Fibroblast of lung (primary cell): Measurements from ENCODE around the gene CPOX. TPM values are rescaled to one million over a fixed set of nuclear protein-coding genes. Genes with fewer than 3 reads are reported as not detected.

Experiments used
- DNase-seq, 2 donors: peaks; one replicate each; pipeline versions ENCODE4 v3.0.0 to v3.0.0-alpha.2; 2010; ENCODE audit warnings: low read depth in 2 of 2
- H2AFZ ChIP-seq: 2 replicates; pipeline ENCODE4 v1.5.1; 2012; ENCODE audit warnings: low read length, control low read depth, inconsistent platforms
- H3K27ac ChIP-seq: 2 replicates; pipeline ENCODE4 v1.5.1; 2011; ENCODE audit warnings: low read length, control low read depth; ENCODE audit not compliant: insufficient read depth
- H3K27me3 ChIP-seq: 2 replicates; pipeline ENCODE4 v1.5.1; 2011; ENCODE audit warnings: mild to moderate bottlenecking, low read length; ENCODE audit not compliant: control insufficient read depth, insufficient read depth
- H3K36me3 ChIP-seq: 2 replicates; pipeline ENCODE4 v1.5.1; 2011; ENCODE audit warnings: low read length; ENCODE audit not compliant: control insufficient read depth, insufficient read depth
- H3K4me1 ChIP-seq: 2 replicates; pipeline ENCODE4 v1.5.1; 2011; ENCODE audit warnings: low read length; ENCODE audit not compliant: control insufficient read depth, insufficient read depth; ENCODE audit errors: extremely low read depth
- H3K4me2 ChIP-seq: 2 replicates; pipeline ENCODE4 v1.5.1; 2011; ENCODE audit warnings: low read length, control low read depth; ENCODE audit not compliant: insufficient read depth; ENCODE audit errors: extremely low read depth
- H3K4me3 ChIP-seq, 4 experiments: fragments of 200-600 bp in 1 of 4; sonication (generic) in 1 of 4; replicated peaks in 1 of 4; 2 replicates each; pipeline ENCODE4 v1.5.1; 2011 to 2016; ENCODE audit warnings: low read length in 4 of 4, low read depth in 3 of 4, mild to moderate bottlenecking in 3 of 4, control low read depth in 2 of 4, inconsistent platforms in 1 of 4, mixed read lengths in 1 of 4; ENCODE audit not compliant: insufficient read depth in 1 of 4; ENCODE audit errors: control extremely low read depth in 1 of 4
- H3K79me2 ChIP-seq: 2 replicates; pipeline ENCODE4 v1.5.1; 2012; ENCODE audit warnings: mild to moderate bottlenecking, low read length, inconsistent platforms; ENCODE audit not compliant: control insufficient read depth, insufficient read depth
- H3K9ac ChIP-seq: 2 replicates; pipeline ENCODE4 v1.5.1; 2011; ENCODE audit warnings: mild to moderate bottlenecking, low read length, control low read depth; ENCODE audit not compliant: insufficient read depth
- H3K9me3 ChIP-seq: 2 replicates; pipeline ENCODE4 v1.5.1; 2012; ENCODE audit warnings: low read depth, low read length; ENCODE audit not compliant: control insufficient read depth, insufficient read depth
- H4K20me1 ChIP-seq: 2 replicates; pipeline ENCODE4 v1.5.1; 2011; ENCODE audit warnings: low read length; ENCODE audit not compliant: control insufficient read depth, insufficient read depth; ENCODE audit errors: extremely low read depth
- EZH2 ChIP-seq: IDR thresholded peaks from 2 replicates; pipeline ENCODE4 v1.5.1; 2012; ENCODE audit warnings: low read length, control low read depth, mild to moderate bottlenecking; ENCODE audit errors: missing control alignments
- polyA plus RNA-seq, 2 donors: library from polyadenylated mRNA; depleted of rRNA in 1 of 2; stranded (reverse) in 1 of 2; unstranded in 1 of 2; fragments of >200 nt; gene quantifications; 2 replicates each; pipeline ENCODE4 v1.2.1, GENCODE V29; 2011 to 2012; ENCODE audit warnings: missing spikeins in 1 of 2
- total RNA-seq: library from RNA; depleted of rRNA; stranded (reverse); fragments of >200 nt; gene quantifications from 2 replicates; pipeline ENCODE4 v1.2.1, GENCODE V29; 2014
- TF ChIP-seq, protein P1 (sequence below), 2 donors: IDR thresholded peaks in 1 of 2; conservative IDR thresholded peaks in 1 of 2; 1 replicate in 1 of 2; 2 replicates in 1 of 2; pipeline ENCODE4 v1.5.1; 2011 to 2012; ENCODE audit warnings: low read length in 2 of 2, control low read depth in 1 of 2, inconsistent platforms in 1 of 2, low read depth in 1 of 2, mild to moderate bottlenecking in 1 of 2

CPOX gene
- total and polyA plus RNA-seq, 2 donors (not counting 1 experiment from before 2014, with no cell fraction given) = 17.3 to 25.1 TPM

GRCh38 chr3:98531622-98532274 lies 61.7 kb downstream of the CPOX start, which contains the start of gene GPR15:
GPR15 (plus strand) TSS chr3:98531978; CDS start chr3:98532034, 56 bp downstream.
- Histone ChIP-seq H3K9ac (no peak within 1 kb of the TSS), H3K4me2 (no peak within 1 kb of the TSS), H3K27ac (no peak within 1 kb of the TSS), H3K4me1 (no peaks in the 10 kb centered on the region), H2AFZ (peak within 1 kb of the TSS; percentile 23), H3K79me2 (no peaks in the 10 kb centered on the region), H3K27me3 (no peaks in the 10 kb centered on the region), H3K9me3 (no peaks in the 10 kb centered on the region), H3K4me3 (no peak within 1 kb of the TSS), H3K36me3 (no peaks in the 10 kb centered on the region), H4K20me1 (no peaks in the 10 kb centered on the region)
- TF ChIP-seq, protein P1, sequence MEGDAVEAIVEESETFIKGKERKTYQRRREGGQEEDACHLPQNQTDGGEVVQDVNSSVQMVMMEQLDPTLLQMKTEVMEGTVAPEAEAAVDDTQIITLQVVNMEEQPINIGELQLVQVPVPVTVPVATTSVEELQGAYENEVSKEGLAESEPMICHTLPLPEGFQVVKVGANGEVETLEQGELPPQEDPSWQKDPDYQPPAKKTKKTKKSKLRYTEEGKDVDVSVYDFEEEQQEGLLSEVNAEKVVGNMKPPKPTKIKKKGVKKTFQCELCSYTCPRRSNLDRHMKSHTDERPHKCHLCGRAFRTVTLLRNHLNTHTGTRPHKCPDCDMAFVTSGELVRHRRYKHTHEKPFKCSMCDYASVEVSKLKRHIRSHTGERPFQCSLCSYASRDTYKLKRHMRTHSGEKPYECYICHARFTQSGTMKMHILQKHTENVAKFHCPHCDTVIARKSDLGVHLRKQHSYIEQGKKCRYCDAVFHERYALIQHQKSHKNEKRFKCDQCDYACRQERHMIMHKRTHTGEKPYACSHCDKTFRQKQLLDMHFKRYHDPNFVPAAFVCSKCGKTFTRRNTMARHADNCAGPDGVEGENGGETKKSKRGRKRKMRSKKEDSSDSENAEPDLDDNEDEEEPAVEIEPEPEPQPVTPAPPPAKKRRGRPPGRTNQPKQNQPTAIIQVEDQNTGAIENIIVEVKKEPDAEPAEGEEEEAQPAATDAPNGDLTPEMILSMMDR (conservative IDR thresholded peaks at IDR 0.05 in 1 of 2, IDR thresholded peaks at IDR 0.05 in 1 of 2; ENCODE audit: low read depth in 1 of 2, low read length in 2 of 2) = no peak
- TF ChIP-seq EZH2 = no peak
- no peak for DNase-seq

DNA sequence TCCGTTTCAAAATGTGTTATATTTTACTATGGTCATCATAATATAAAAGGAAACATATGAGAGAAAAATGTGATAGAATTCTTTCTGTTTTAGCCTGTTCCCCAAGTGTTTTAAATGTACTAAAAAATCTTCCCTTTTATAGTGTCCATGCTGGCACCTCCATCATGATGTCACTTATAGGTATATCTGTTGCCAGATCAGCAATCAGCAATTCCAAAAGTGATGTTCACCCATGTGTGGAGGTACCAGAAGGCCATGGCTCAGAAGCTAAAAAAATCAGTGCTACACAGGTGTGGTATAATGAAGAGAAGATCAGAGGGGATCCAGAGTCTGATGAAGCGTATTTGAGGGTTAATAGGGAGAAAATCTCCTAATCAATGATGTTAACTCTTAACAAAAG lies 62.7 kb downstream of the CPOX start:
- H3K9me3 ChIP-seq = no peaks in the 10 kb centered on the region
- TF ChIP-seq, protein P1 (conservative IDR thresholded peaks at IDR 0.05 in 1 of 2, IDR thresholded peaks at IDR 0.05 in 1 of 2; ENCODE audit: low read depth in 1 of 2, low read length in 2 of 2) = no peak
- TF ChIP-seq EZH2 = no peak
- H3K27ac ChIP-seq = no peak overlapping the region
- no peaks in the 10 kb centered on the region for H4K20me1 ChIP-seq
- no peak overlapping the region for H3K9ac ChIP-seq
- no peak overlapping the region for H3K4me2 ChIP-seq
- H3K27me3 ChIP-seq = no peaks in the 10 kb centered on the region
- H2AFZ ChIP-seq = no peak overlapping the region
- no peak for DNase-seq
- no peaks in the 10 kb centered on the region for H3K79me2 ChIP-seq
- no peaks in the 10 kb centered on the region for H3K36me3 ChIP-seq
- H3K4me3 ChIP-seq = no peak overlapping the region
- no peaks in the 10 kb centered on the region for H3K4me1 ChIP-seq

- no peaks in the 10 kb centered on the region for H4K20me1 ChIP-seq
- H3K36me3 ChIP-seq = no peaks in the 10 kb centered on the region
- H3K4me2 ChIP-seq = no peak overlapping the region
- no peak overlapping the region for H3K9ac ChIP-seq
- no peak overlapping the region for H3K4me3 ChIP-seq
- no peak overlapping the region for H3K27ac ChIP-seq
- H3K79me2 ChIP-seq = no peaks in the 10 kb centered on the region
- TF ChIP-seq, protein P1 (conservative IDR thresholded peaks at IDR 0.05 in 1 of 2, IDR thresholded peaks at IDR 0.05 in 1 of 2; ENCODE audit: low read depth in 1 of 2, low read length in 2 of 2) = no peak
- TF ChIP-seq EZH2 = no peak
- H3K27me3 ChIP-seq = no peaks in the 10 kb centered on the region
- no peaks in the 10 kb centered on the region for H3K9me3 ChIP-seq
- H3K4me1 ChIP-seq = no peaks in the 10 kb centered on the region
- no peak for DNase-seq
- H2AFZ ChIP-seq = no peak overlapping the region
Measured at GRCh38 chr3:98529856-98530459, 63.5 kb downstream of the CPOX start.

Other genes starting within 250 kb of the CPOX start
- gene OR5K4, start 239.8 kb downstream of the CPOX start, total RNA-seq = not detected in 2 replicates
- not detected in 2 replicates for gene OR5K4, start 239.8 kb downstream of the CPOX start, polyA plus RNA-seq
- gene OR5K3, start 202.9 kb downstream of the CPOX start, total RNA-seq = not detected in 2 replicates
- not detected in 2 replicates for gene OR5K3, start 202.9 kb downstream of the CPOX start, polyA plus RNA-seq
- not detected in 2 replicates for gene OR5K1, start 130.4 kb downstream of the CPOX start, total RNA-seq
- not detected in 2 replicates for gene OR5K1, start 130.4 kb downstream of the CPOX start, polyA plus RNA-seq
- not detected in 2 replicates for gene OR5K2, start 95.9 kb downstream of the CPOX start, total RNA-seq
- not detected in 2 replicates for gene OR5K2, start 95.9 kb downstream of the CPOX start, polyA plus RNA-seq
- gene CLDND1, start 70.7 kb downstream of the CPOX start, total RNA-seq = 71.4 and 76.8 TPM in 2 replicates
- gene CLDND1, start 70.7 kb downstream of the CPOX start, polyA plus RNA-seq = 71.3 and 127 TPM in 2 replicates
- under 0.01 TPM in 1 of 2 replicates, not detected in the other for gene GPR15, start 61.6 kb downstream of the CPOX start, total RNA-seq
- not detected in 2 replicates for gene GPR15, start 61.6 kb downstream of the CPOX start, polyA plus RNA-seq
- gene ST3GAL6, start 169.7 kb upstream of the CPOX start, total RNA-seq = 2.6 and 4.1 TPM in 2 replicates
- 1.7 TPM in 2 replicates for gene ST3GAL6, start 169.7 kb upstream of the CPOX start, polyA plus RNA-seq